ENCODE results near the gene TFG. TPM values are rescaled to one million over a fixed set of nuclear protein-coding genes. Genes with fewer than 3 reads are reported as not detected.

TFG gene
- total and polyA plus RNA-seq, 9 of the 15 experiments (the other 6 are each of a cell fraction or from before 2014, with no cell fraction given) = 31.8 to 143 (median 57.8) TPM

DNA sequence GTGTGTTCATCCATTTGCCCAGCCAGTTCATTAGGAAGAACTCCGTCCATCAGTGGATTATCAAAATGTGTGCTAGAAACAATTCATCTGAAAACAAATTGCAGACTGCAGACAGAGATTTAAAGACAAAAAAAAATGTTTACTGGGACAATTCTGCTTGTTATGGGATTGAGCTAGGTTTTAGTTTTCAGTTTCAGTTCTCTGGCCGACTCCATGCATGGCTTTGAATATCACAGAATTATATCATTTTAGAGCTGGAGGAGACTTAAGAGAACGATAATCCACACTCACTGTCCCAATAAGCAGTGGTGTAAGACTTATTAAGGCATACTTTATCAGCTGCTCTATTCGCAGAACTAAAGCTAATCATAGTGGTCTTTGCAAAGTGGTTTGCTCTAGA is 51.1 kb downstream of the TFG start:
- in situ Hi-C loops (cut with MboI) = no loop called here
- ATAC-seq (no peak), DNase-seq (ENCODE audit: extremely low read depth in 1 of 4, low spot score in 3 of 4) (no peak), FAIRE-seq (no peak)
- CTCF ChIA-PET (ENCODE audit: low intra/inter-chr PET ratio) = interaction anchor here (0.6 kb wide), 1 partner anchor 357 kb away, joined by 4 read pairs; no protein-coding TSS in a partner anchor
- Histone ChIP-seq H3K27me3 (ENCODE audit: control insufficient read depth in 2 of 2, insufficient read depth in 2 of 2, low read length in 2 of 2) (no peaks in the 10 kb centered on the region), H4K20me1 (replicated peaks; ENCODE audit: control insufficient read depth, insufficient read depth, low read length) (no peaks in the 10 kb centered on the region), H3K27ac (ENCODE audit: extremely low read depth, low read depth, low read length) (no peak overlapping the region), H3K4me3 (no peak overlapping the region), H3K36me3 (ENCODE audit: control insufficient read depth, insufficient read depth, low read length) (no peaks in the 10 kb centered on the region), H3K4me2 (ENCODE audit: insufficient read depth, low read length) (no peak overlapping the region), H2AFZ (ENCODE audit: low read depth, low read length) (no peak overlapping the region), H3K4me1 (replicated peaks in 1 of 2; ENCODE audit: control insufficient read depth in 2 of 2, insufficient read depth in 2 of 2, low read length in 2 of 2) (no peaks in the 10 kb centered on the region; a peak in 2 of 5 replicates), H3K9me3 (replicated peaks; ENCODE audit: control insufficient read depth, insufficient read depth, low read depth, low read length) (no peaks in the 10 kb centered on the region), H3K79me2 (ENCODE audit: control insufficient read depth, insufficient read depth, low read length) (no peaks in the 10 kb centered on the region), H3K9me1 (ENCODE audit: control insufficient read depth, insufficient read depth, low read length) (no peaks in the 10 kb centered on the region), H3K9ac (ENCODE audit: insufficient read depth in 1 of 2, low read depth in 2 of 2, low read length in 2 of 2) (no peak overlapping the region)
- intact Hi-C loops (cut with micrococcal nuclease) = no loop called here
- POLR2A ChIA-PET = interaction anchor here (0.6 to 1.0 kb wide), 4 partner anchors 17 to 1123 kb away, joined by 3 to 5 read pairs (median 4); no protein-coding TSS in a partner anchor
- TF ChIP-seq ZNF217 (CRISPR knock-in tag; IDR thresholded peaks at IDR 0.05) = no peak
- TF ChIP-seq ASH1L (IDR thresholded peaks at IDR 0.05; ENCODE audit: borderline replicate concordance, low read depth, partially characterized antibody) = no peak
- TF ChIP-seq, protein P1, sequence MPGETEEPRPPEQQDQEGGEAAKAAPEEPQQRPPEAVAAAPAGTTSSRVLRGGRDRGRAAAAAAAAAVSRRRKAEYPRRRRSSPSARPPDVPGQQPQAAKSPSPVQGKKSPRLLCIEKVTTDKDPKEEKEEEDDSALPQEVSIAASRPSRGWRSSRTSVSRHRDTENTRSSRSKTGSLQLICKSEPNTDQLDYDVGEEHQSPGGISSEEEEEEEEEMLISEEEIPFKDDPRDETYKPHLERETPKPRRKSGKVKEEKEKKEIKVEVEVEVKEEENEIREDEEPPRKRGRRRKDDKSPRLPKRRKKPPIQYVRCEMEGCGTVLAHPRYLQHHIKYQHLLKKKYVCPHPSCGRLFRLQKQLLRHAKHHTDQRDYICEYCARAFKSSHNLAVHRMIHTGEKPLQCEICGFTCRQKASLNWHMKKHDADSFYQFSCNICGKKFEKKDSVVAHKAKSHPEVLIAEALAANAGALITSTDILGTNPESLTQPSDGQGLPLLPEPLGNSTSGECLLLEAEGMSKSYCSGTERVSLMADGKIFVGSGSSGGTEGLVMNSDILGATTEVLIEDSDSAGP (CRISPR knock-in tag; IDR thresholded peaks at IDR 0.05) = no peak
- TF ChIP-seq CBX1 (IDR thresholded peaks at IDR 0.05; ENCODE audit: low read depth) = no peak
- no peak for TF ChIP-seq RBM22 (IDR thresholded peaks at IDR 0.05; ENCODE audit: low read depth, low read length, poor library complexity, severe bottlenecking)
- no peak for TF ChIP-seq NR3C1 (CRISPR knock-in tag; IDR thresholded peaks at IDR 0.05)
- TF ChIP-seq, protein P2, sequence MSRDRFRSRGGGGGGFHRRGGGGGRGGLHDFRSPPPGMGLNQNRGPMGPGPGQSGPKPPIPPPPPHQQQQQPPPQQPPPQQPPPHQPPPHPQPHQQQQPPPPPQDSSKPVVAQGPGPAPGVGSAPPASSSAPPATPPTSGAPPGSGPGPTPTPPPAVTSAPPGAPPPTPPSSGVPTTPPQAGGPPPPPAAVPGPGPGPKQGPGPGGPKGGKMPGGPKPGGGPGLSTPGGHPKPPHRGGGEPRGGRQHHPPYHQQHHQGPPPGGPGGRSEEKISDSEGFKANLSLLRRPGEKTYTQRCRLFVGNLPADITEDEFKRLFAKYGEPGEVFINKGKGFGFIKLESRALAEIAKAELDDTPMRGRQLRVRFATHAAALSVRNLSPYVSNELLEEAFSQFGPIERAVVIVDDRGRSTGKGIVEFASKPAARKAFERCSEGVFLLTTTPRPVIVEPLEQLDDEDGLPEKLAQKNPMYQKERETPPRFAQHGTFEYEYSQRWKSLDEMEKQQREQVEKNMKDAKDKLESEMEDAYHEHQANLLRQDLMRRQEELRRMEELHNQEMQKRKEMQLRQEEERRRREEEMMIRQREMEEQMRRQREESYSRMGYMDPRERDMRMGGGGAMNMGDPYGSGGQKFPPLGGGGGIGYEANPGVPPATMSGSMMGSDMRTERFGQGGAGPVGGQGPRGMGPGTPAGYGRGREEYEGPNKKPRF (IDR thresholded peaks at IDR 0.05; ENCODE audit: low read depth, low read length) = no peak
- no peak for TF ChIP-seq ZEB2 (IDR thresholded peaks at IDR 0.05)
- no peak for TF ChIP-seq LEF1 (IDR thresholded peaks at IDR 0.05)
- no peak for TF ChIP-seq SMARCA4 (IDR thresholded peaks at IDR 0.05)
- no peak for TF ChIP-seq POLR3A (IDR thresholded peaks at IDR 0.05; ENCODE audit: borderline replicate concordance, extremely low read depth, insufficient read depth, insufficient read length)
- no peak for TF ChIP-seq ZNF75A (CRISPR knock-in tag; IDR thresholded peaks at IDR 0.05)
- no peak for TF ChIP-seq FOXA3 (CRISPR knock-in tag; conservative IDR thresholded peaks at IDR 0.05 in 1 of 2, IDR thresholded peaks at IDR 0.05 in 1 of 2)
- WGBS (ENCODE audit: insufficient coverage, low coverage, missing lambda C conversion rate) = 19% methylated on average over 4 of the region's 4 CpGs
- no TSS peak for BruUV-seq (replicated peaks)
